Peyer's patch (tissue), 4 donors: Measurements from ENCODE around the gene XYLT1. TPM values are rescaled to one million over a fixed set of nuclear protein-coding genes. Genes with fewer than 3 reads are reported as not detected.

ENCODE experiments used
- DNase-seq, 3 donors: peaks; one replicate each; pipeline ENCODE4 v3.0.0-alpha.2; 2017 to 2019
- H3K27ac ChIP-seq, 4 donors: fragments of 200-600 bp; sonication (generic); one replicate each; pipeline ENCODE4 v1.5.1; 2016 to 2019
- H3K27me3 ChIP-seq, 2 donors: fragments of 200-600 bp; sonication (generic); one replicate each; pipeline ENCODE4 v1.5.1; 2019
- H3K36me3 ChIP-seq, 3 donors: fragments of 200-600 bp; sonication (generic); one replicate each; pipeline ENCODE4 v1.5.1; 2016 to 2019
- H3K4me1 ChIP-seq, 4 donors: fragments of 200-600 bp; sonication (generic); one replicate each; pipeline ENCODE4 v1.5.1; 2016 to 2019
- H3K4me3 ChIP-seq, 4 donors: fragments of 200-600 bp; sonication (generic); 1 replicate in 3 of 4; 2 replicates in 1 of 4; pipeline ENCODE4 v1.5.1; 2016 to 2019; ENCODE audit warnings: mild to moderate bottlenecking in 1 of 4
- H3K9me3 ChIP-seq, 4 donors: fragments of 200-600 bp; sonication (generic); one replicate each; pipeline ENCODE4 v1.5.1; 2016 to 2019; ENCODE audit warnings: mild to moderate bottlenecking in 1 of 4
- CTCF ChIP-seq, 6 experiments: fragments of 450-650 bp in 4 of 6; fragments of 200-600 bp in 2 of 6; sonication (generic) in 1 of 6; IDR thresholded peaks; one replicate each; pipeline ENCODE4 v1.5.1; 2017 to 2019; ENCODE audit warnings: antibody characterized with exemption in 6 of 6, mild to moderate bottlenecking in 3 of 6, moderate library complexity in 1 of 6
- POLR2A ChIP-seq, 2 donors: fragments of 450-650 bp; IDR thresholded peaks; one replicate each; pipeline ENCODE4 v1.5.1; 2017; ENCODE audit warnings: antibody characterized with exemption in 2 of 2, mild to moderate bottlenecking in 2 of 2, moderate library complexity in 2 of 2
- total RNA-seq, 4 donors: library from RNA; depleted of rRNA; stranded (reverse); fragments of >200 nt; gene quantifications; one replicate each; pipeline ENCODE4 v1.1.0, GENCODE V29; 2016

XYLT1 gene
- total RNA-seq, 4 donors from 2014 or later, result 18.7 to 42.1 (median 37.7) TPM

DNA sequence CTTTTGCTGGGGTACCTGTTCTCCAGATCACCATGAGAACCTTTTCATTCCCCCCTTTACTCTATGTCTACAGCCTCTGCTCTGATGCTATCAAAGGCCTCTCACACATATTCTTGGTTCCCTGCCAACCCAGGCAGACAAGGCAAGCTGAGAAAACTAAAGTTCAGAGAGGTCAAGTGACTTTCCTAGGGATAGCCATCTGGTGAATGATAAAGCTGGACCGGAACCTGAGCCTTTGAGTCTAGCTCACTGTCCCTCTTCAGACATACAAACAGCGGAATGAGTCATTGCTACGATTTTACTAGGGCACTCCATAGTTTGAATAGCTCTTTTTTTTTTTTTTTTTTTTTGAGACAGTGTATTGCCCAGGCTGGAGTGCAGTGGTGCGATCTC is 73.3 kb downstream of the XYLT1 start:
- TF ChIP-seq POLR2A (IDR thresholded peaks at IDR 0.05), result no peak
- TF ChIP-seq CTCF (IDR thresholded peaks at IDR 0.05), result no peak
- H3K9me3 ChIP-seq, result no peaks in the 10 kb centered on the region
- H3K4me3 ChIP-seq, result no peak overlapping the region
- no peaks in the 10 kb centered on the region for H3K36me3 ChIP-seq
- peaks cover 0 to 29% (median 9%) of the 10 kb centered on the region in 4 donors for H3K4me1 ChIP-seq
- peak overlapping the region; percentile 2 to 85 (median 65) for H3K27ac ChIP-seq
- peak in 1 of 3 donors; percentile 79 for DNase-seq
- no peaks in the 10 kb centered on the region for H3K27me3 ChIP-seq

- Histone ChIP-seq H3K4me3 (no peak overlapping the region), H3K27ac (peak overlapping the region; percentile 55 to 85 (median 66)), H3K27me3 (no peaks in the 10 kb centered on the region), H3K36me3 (no peaks in the 10 kb centered on the region), H3K4me1 (peaks cover 0 to 33% (median 9%) of the 10 kb centered on the region in 4 donors), H3K9me3 (no peaks in the 10 kb centered on the region)
- TF ChIP-seq CTCF (IDR thresholded peaks at IDR 0.05) (no peak), POLR2A (IDR thresholded peaks at IDR 0.05) (no peak)
- DNase-seq, result peak in 2 of 3 donors; percentile 65 to 76
These were observed 73.8 kb downstream of the XYLT1 start for GRCh38 chr16:17396762-17397498.

DNA sequence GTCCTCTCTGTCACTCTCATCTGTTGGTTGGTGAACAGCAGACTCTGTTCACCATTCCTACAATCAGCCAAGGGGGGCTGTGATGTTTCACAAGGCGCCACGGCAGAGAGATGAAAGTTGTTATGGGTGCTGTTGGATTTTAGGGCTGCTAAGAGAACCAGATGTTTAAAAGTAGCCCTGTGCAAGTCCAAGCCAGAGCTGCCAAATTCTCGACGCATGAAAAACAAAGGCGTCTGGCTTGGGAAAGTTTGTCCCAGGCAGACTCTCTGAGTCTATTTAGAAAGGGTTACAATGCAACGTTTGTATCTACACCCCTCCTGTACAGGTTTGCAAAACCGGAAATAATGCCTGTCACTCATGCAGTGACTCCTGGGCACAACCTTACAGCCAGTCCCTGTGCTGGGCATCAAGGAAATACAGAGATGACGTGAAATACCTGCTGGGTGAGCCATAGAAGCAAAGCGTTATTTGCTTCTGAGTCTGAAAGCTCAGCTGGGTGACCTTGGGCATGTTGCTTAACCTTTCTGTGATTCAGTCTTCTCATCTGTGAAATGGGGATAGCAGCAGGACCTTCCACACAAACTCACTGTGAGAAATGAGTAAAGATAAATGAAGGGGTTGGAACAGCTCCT is 74.8 kb downstream of the XYLT1 start:
- H3K27ac ChIP-seq, result peak overlapping the region; percentile 43 to 85 (median 66)
- no peaks in the 10 kb centered on the region for H3K27me3 ChIP-seq
- TF ChIP-seq CTCF (IDR thresholded peaks at IDR 0.05) (no peak), POLR2A (IDR thresholded peaks at IDR 0.05) (no peak)
- peak in 1 of 3 donors; percentile 58 for DNase-seq
- no peaks in the 10 kb centered on the region for H3K9me3 ChIP-seq
- no peaks in the 10 kb centered on the region for H3K36me3 ChIP-seq
- peaks cover 0 to 33% (median 9%) of the 10 kb centered on the region in 4 donors for H3K4me1 ChIP-seq
- H3K4me3 ChIP-seq, result no peak overlapping the region

DNA sequence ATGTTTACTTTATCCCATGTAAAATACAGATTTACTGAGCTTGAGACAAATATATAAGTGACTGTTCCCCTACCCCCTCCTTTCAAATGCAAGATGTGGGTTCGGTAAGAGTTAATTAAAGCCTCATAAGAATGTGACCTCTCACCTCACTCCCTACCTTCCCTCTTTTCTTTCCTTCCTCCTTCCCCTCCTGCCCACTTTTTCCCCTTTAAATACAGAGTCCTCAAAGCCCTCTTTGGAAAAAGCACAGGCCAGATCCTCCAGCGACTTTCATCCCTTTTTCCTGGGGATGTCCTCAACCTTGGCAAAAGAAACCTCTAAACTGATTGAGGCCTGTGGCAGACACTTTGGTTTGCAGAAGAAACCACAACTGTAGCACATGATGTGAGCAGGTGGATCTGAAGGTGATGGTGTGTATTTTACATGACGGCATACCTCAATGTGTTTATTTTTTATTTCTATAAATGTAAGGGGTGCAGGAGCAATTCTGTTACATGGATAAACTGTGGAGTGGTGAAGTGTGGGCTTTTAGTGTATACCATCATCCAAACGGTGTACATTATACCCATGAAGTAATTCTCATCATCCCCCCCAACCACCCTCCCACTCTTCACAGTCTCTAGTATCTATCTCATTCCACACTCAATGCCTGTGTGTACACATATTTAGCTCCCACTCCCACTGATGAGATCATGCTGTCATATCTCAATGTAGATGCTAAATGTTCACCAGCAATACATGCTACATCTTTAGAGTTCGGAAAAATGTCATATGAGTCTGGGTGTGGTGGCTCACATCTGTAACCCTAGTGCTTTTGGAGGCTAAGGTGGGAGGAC is 77.7 kb downstream of the XYLT1 start:
- no peak for TF ChIP-seq CTCF (IDR thresholded peaks at IDR 0.05)
- no peak for TF ChIP-seq POLR2A (IDR thresholded peaks at IDR 0.05)
- Histone ChIP-seq H3K27me3 (no peaks in the 10 kb centered on the region), H3K4me3 (no peak overlapping the region), H3K27ac (peak overlapping the region in 2 of 4 donors; percentile 51 to 69), H3K36me3 (no peaks in the 10 kb centered on the region), H3K4me1 (peaks cover 0 to 28% (median 8%) of the 10 kb centered on the region in 4 donors), H3K9me3 (no peaks in the 10 kb centered on the region)
- DNase-seq, result peak in 1 of 3 donors; percentile 41

- Histone ChIP-seq H3K4me3 (no peak overlapping the region), H3K27ac (peak overlapping the region in 2 of 4 donors; percentile 51 to 69), H3K27me3 (no peaks in the 10 kb centered on the region), H3K4me1 (peaks cover 0 to 23% (median 6%) of the 10 kb centered on the region in 4 donors), H3K36me3 (no peaks in the 10 kb centered on the region), H3K9me3 (no peaks in the 10 kb centered on the region)
- peak in 1 of 3 donors; percentile 49 for DNase-seq
- no peak for TF ChIP-seq POLR2A (IDR thresholded peaks at IDR 0.05)
- TF ChIP-seq CTCF (IDR thresholded peaks at IDR 0.05), result no peak
These were observed 78.5 kb downstream of the XYLT1 start for GRCh38 chr16:17392127-17392856.
